NCI-H146 treated with DMSO at 0.1 percent for 48 hours (cell line): Measurements from ENCODE around the gene PCLAF.
A peak's percentile ranks its signal among the peaks of the same experiment; 100 is the strongest.
"Not testable (repeated sequence)": the region's sequence is repeated elsewhere in the genome, so short reads cannot be mapped to it uniquely, and the experiment has no call there.

Experiments
- DNase-seq: peaks from one replicate; lab custom pipeline; 2025; ENCODE audit not compliant: unreplicated experiment; lab: John Stamatoyannopoulos, UW

Gene PCLAF

DNA sequence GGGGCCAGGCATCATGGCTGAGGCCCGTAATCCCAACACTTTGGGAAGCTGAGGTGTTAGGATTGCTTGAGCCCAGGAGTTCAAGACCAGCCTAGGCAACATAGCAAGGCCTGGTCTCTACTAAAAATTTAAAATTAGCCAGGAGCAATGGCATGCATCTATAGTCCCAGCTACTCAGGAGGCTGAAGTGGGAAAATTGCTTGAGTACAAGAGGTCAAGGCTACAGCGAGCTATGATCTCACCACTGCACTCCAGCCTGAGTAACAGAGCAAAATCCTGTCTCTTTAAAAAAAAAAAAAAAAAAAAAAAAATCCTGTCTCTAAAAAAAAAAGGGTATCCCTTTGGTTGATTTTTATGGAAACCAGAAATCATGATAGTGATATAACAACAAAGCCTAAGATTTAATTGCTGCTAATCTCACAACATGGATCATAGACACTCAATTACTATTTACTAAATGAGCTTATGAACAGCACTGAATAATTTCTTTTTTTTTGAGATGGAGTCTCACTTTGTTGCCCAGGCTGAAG lies 12.1 kb downstream of the PCLAF start:
- DNase-seq: no peak

DNA sequence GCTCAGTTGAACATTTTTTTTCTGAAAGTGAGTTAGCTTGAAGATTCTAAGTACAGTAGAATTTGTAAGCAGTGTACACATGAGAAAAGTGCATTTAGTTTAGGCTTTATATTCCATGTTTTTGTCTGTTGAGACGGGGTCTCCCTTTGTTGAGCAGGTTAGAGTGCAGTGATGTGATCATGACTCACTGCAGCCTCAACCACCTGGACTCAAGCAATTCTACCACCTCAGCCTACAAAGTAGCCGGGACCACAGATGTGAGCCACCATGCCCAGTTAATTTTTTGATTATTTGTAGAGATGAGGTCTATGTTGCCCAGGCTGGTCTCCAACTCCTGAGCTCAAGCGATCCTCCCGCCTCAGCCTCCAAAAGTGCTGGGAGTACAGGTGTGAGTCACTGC lies 20.0 kb downstream of the PCLAF start:
- no peak for DNase-seq

DNA sequence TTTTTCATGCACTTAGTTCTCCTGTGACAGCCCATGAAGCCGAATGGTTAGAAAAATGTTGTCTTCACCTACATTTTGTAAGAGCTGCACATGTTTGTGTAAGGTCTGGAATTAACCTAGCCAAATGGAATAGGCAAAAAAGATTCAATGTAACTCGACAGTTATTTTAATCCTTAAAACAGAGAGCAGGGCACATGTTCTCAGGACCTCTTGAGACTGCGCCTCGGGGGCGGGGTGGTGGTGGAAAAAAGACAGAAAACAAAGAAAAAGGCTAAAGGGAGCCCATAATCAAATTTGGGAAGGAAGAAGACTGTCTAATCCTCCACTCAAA lies 24.6 kb downstream of the PCLAF start:
- DNase-seq: no peak

DNA sequence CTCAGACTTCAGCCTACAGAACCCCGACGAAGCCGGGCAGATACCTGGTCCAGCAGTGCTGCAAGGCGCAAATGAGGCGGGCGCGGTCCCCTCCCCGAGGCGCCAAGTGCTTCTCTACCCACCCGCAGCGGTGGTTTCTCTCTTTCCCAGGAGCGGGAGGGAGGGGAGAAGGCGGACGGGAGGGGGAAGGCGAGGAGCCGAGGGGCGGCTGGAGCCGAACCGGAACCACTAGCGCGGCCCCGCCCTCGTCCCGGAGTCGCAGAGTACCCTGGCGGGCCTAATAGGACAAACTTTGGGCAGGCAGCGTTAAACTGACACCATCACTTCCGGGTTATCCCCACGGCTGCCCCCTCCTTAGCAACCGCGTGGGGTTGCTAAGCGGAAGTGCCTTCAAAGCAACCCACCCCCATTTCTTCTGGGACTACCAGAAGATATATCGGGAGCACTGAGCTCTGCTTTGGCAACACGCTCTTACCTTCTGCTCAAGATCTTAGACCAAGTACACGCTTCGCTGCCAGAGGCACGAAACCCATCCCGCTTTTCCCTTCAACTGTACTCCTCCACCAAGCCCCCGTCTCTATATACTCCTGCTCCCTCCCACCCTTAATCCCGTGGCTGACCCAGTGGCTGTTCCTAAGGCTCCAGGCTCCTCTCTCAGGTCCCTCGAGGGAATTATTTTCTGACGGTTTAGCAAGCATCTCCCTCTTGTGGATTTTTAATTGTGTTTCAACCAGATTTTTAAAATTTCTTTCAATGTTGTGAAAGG lies 25.1 kb downstream of the PCLAF start, which contains the start of gene CSNK1G1:
Gene CSNK1G1 (minus strand): TSS at position 230 of the 766 bp plus-strand sequence. CDS start 55,674 bp downstream, outside the sequence.
- peak; percentile 86 for DNase-seq

DNA sequence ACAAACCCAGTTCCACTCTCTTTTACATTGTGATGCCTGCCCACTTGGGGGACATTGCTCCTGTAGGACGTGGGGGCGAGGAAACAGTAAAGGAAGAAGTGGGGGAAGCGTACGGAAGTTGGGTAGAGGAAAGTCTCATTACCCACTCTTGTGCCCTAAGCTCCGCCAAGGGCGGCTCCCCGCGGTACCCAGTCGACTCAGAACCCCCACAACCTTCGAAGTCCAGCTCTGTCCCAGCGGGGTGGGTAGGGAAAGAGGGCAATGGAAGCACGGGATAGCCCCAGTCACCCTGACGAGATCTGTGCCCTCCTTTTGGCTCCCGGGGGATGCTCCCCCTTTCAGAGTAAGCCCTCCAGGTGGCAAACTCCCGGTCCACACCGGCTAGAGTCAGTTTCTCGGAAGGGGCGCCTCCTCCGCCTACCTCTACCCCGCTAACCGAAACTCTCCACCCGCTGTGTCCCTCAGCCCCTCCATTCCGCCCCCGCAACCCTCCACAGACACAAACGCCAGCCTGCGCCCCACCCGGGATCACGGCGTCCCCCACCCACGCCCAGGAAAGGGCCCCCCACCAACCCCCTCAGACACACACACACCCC lies 25.8 kb downstream of the PCLAF start:
- DNase-seq: no peak

DNA sequence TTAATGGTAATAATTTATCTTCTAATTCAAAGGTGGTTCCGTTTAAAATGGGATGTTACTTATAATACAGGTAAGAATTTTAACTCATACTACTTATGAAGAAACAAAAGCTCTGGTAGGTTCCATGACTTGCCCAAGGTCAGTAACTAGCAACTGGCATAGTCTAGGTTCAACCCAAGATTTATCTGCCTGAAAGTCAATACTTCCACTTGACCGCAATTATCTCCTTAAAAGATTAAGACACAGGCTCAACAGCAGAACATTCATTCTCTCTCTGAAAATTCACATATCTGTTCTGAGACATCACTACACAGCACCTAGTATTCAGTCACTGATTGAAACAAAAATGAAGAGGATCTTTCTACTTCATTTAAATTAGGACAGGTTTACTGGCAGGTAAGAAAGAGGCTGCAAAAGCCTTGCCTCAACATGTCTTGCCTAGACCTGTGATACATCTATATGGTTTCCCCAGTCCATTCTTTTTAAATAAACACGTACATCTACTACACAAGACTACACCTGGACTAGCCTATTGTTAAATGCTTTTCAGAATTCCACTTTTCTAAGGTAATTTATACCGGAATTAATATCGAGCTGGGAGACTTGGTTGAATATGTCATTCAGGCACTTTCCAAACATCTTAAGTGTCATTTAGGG lies 26.4 kb downstream of the PCLAF start:
- no peak for DNase-seq

DNA sequence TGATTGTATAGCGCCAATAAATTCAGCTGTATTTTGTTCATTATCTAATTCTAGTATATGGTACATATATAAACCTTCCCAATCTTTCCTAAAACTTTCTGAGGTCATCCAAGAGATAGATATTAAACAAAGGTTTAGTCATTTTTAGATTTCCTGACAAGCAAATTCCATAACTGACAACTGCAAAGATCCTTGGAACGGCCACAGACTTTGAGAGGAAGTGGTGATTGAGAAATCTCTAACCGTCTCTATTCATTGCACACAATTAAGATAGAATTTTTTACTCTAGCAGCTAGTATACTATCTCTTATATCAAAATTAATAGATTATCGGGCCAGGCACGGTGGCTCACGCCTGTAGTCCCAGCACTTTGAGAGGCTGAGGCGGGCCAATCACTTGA lies 30.0 kb downstream of the PCLAF start:
- no peak for DNase-seq

DNA sequence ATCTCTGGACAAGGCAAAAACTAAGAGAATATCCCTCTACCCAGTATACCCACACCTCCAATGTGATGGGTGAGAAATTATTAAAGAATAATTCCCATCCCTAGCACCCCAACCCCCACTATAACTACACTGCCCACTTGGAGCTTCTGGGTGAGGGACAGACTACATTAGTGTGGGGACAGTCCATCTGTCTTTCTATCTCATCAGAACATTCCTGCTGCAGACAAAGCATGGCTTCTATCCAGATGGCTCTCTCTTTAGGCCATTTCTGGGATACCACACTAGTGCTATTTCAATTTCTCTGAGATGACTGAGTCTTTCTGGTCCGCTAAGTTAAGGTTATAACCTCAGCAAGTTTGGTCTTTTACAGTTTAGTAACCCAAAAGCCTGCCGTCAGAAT lies 31.9 kb downstream of the PCLAF start:
- DNase-seq: no peak

DNA sequence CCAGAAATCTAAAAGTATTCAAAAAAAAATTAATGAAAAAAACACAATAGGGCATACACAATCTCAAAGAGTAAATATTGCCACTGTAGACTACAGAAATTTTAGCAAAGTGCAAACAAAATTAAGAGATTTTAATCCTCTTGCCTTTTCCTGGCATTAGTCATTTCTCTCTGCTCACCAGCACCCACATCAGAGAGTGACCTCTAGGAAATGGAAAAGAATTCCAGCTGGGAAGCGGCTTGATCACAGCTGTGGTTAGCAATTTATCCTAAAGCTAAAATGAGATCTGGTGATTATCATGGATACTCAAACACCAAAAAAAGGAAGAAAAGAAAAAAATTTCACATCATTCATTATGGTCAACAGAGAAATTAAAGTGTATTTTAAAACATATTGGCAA lies 32.8 kb downstream of the PCLAF start:
- no peak for DNase-seq

DNA sequence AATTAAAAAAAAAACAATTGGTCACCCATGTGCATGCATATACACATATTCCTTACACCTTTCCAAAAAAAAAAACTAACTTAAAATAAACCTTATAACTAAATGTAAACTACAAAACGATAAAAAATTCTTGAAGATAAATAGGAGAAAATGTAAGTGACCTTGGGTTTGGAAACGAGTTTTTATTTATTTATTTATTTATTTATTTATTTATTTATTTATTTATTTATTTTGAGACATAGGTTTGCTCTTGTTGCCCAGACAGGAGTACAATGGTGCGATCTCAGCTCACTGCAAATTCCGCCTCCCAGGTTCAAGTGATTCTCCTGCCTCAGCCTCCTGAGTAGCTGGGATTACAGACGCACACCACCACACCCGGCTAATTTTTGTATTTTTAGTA lies 35.0 kb downstream of the PCLAF start:
- not testable (repeated sequence) for DNase-seq

DNA sequence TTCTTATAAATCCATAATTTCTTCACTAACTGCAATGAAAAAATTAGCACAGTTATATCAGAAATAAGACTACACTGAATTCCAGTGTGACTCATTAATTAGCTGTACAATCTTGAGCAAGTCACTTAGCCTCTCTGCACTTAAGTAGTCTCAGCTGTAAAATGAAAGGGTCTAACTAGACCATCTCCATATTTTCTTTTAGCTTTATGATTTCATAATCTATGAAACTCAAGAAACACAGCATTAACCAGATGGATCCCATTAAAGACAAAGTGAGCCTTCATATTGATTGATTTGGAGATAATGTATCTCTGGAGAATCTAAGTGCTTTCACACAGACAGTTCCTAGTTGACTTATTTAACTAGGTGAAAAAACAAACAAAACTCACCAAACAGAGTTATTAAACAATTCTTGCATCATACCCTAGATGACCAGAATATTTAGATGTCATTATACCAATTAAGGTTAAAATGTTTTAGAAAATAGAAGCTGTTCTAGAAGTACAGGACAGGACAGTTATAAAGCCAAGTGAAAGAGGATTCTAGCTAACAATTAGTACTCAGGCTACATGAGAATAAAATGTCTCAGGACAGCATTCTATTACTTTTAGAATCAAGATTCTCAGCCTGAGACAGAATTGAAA lies 36.5 kb downstream of the PCLAF start:
- no peak for DNase-seq

DNA sequence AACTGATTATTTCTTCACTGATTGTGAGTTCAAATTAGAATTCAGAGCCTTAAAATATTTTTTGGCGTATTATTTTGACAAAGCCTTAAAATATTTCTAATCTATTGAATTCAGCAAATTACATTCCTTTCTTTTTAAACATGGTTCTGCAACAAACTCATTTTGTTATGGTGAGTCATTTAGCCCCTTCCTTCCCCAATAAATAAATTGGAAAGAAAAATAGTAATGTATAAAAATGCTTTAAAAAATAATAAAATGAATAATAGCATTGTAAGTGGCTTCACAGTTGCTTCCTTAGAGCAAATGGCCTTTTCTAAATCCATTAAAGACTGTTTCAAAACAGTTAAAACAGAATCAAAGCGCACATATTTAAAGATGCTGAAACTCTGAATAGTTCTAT lies 37.4 kb downstream of the PCLAF start:
- DNase-seq: no peak

DNA sequence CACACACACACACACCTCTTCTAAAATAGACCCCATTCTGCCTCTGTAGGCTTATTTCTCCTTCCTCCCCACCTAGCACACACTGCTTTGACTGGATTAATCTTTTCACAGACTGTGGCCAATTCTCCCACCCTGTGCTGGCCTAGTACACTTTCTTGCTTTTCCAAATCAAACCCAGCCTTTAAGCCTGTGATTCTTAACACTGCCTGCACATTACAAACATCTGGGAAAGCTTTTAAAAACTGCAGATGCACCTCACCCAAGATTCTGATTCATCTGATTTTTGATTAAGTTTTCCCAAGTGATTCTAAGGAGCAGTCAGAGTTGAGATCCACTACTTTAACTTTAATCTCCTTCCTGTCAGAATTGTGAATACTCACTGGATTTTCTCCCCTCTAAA lies 38.0 kb downstream of the PCLAF start:
- DNase-seq: no peak

DNA sequence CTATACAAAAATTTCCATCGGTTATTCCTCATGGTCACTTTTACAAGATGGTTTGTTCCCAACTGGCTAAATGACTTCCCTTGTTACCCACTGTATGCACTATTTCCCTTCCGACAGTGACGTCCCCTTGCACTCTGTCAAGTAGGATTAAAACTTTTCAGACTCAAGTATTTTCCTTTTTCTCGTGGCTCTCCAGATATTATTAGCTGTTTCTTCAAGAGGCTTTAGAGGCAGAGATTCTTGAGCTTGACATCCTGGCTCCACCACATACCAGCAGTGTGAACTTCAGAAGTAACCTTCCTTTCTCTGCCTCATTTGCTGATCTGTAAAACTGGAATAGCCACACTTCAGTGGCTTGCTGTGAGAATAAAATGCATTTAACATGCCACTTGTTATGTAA lies 39.3 kb downstream of the PCLAF start:
- no peak for DNase-seq

DNA sequence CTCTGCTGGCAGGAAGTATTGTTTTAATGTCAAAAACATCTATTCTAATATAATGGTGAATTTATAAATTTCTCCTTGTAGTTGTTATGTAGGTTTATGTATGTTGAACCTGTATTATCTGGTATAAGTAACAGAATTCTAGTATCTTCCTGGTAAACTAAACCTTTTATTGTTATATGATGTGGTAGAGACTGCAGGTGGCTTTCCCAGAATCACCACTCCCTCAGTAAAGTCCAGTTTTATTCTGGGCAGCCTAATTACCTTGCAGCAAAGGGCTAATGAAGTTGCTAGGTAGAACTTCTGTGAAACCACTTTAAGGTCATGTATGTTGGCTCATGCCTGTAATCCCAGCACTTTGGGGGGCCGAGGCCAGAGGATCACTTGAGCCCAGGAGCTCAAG lies 40.9 kb downstream of the PCLAF start:
- DNase-seq: no peak

DNA sequence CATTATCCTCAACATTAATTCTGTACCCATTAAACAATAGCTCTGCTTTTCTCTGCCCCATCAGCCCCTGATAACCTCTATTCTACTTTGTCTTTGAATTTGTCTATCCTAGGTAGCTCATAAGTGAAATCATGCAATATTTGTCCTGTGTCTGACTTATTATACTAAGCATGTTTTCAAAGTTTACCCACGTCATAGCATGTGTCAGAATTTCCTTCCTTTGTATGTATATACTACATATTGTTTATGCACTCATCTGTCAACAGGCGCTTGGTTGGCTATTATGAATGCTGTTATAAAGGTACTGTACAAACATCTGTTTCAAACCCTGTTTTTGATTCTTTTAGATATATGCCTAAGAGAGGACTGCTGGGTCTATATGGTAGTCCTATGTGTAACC lies 43.5 kb downstream of the PCLAF start:
- no peak for DNase-seq

DNA sequence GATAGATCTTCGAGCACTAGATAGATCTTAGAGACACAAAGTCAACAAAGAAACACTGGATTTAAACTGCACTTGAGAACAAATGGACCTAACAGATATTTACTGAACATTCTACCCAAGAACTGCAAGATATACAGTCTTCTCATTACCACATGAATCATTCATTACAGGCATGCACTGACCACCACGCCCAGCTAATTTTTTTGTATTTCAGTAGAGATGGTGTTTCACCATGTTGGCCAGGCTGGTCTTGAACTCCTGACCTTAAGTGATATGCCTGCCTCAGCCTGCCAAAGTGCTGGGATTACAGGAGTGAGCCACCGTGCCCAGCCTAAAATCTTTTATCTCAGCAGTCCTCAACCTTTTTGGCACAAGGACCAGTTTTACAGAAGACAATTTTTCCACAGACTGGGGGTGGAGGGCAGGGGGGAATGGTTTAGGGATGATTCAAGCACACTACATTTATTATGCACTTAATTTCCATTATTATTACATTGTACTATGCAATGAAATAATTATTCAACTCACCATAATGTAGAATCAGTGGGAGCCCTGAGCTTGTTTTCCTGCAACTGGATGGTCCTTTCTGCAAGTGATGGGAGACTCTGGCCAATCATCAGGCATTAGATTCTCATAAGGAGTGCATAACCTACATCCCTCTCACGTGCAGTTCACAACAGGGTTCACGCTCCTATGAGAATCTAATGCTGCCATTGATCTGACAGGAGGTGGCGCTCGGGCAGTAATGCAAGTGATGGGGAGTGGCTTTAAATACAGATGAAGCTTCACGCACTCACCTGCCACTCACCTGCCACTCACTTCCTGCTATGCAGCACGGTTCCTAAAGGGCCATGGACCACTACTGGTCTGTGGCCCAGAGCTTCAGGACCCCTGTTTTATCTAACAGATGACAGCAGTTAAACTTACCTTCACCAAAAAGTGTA lies 47.0 kb downstream of the PCLAF start:
- DNase-seq: peak; percentile 39

DNA sequence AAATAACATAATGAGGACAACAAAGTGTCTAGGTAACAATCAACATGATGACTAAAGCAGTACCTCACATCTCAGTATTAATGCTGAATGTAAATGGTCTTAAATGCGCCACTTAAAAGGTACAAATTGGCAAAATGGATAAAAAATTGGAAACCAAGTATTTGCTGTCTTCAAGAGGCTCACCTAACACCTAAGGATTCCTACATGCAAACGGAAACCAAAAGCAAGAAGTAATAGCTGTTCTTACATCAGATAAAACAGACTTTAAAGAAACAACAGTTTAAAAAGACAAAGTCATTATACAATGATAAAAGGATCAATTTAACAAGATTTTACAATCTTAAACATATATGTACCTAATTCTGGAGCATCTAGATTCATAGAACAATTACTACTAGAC lies 47.7 kb downstream of the PCLAF start:
- no peak for DNase-seq

DNA sequence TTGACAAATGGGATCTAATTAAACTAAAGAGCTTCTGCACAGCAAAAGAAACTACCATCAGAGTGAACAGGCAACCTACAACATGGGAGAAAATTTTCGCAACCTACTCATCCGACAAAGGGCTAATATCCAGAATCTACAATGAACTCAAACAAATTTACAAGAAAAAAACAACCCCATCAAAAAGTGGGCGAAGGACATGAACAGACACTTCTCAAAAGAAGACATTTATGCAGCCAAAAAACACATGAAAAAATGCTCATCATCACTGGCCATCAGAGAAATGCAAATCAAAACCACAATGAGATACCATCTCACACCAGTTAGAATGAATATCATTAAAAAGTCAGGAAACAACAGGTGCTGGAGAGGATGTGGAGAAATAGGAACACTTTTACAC lies 49.6 kb downstream of the PCLAF start:
- DNase-seq: not testable (repeated sequence)

DNA sequence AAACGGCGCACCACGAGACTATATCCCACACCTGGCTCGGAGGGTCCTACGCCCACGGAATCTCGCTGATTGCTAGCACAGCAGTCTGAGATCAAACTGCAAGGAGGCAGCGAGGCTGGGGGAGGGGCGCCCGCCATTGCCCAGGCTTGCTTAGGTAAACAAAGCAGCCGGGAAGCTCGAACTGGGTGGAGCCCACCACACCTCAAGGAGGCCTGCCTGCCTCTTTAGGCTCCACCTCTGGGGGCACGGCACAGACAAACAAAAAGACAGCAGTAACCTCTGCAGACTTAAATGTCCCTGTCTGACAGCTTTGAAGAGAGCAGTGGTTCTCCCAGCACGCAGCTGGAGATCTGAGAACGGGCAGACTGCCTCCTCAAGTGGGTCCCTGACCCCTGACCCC lies 54.3 kb downstream of the PCLAF start:
- DNase-seq: not testable (repeated sequence)

DNA sequence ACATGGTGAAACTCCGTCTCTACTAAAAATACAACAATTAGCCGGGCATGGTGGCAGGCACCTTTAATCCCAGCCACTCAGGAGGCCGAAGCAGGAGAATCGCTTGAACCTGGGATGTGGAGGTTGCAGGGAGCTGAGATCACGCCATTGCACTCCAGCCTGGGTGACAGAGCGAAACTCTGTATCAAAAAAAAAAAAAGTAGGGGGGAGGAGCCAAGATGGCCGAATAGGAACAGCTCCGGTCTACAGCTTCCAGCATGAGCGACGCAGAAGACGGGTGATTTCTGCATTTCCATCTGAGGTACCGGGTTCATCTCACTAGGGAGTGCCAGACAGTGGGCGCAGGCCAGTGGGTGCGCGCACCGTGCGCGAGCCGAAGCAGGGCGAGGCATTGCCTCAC lies 54.8 kb downstream of the PCLAF start:
- DNase-seq: not testable (repeated sequence)
